Measurements from ENCODE around the gene ZNF670. TPM values are rescaled to one million over a fixed set of nuclear protein-coding genes. Genes with fewer than 3 reads are reported as not detected.
A peak's percentile ranks its signal among the peaks of the same experiment; 100 is the strongest.

ZNF670 gene
- total and polyA plus RNA-seq, 9 of the 15 experiments (the other 6 are each of a cell fraction or from before 2014, with no cell fraction given), result 7.1 to 23.4 (median 11.8) TPM

- TF ChIP-seq TFAP4 (CRISPR knock-in tag; IDR thresholded peaks at IDR 0.05; ENCODE audit: borderline replicate concordance) (peak; percentile 54), PHB (CRISPR knock-in tag; IDR thresholded peaks at IDR 0.05) (no peak), MLLT1 (IDR thresholded peaks at IDR 0.05) (0 out of 4 replicates have a peak, but pooled peaks of 1 of the 2 experiments have one; percentile 4), ZNF699 (CRISPR knock-in tag; IDR thresholded peaks at IDR 0.05; ENCODE audit: insufficient replicate concordance) (no peak), L3MBTL2 (IDR thresholded peaks at IDR 0.05) (peak; percentile 95), MAZ (CRISPR knock-in tag; conservative IDR thresholded peaks at IDR 0.05 in 1 of 2, IDR thresholded peaks at IDR 0.05 in 1 of 2) (peak in 1 of 2 experiments; percentile 69; a peak in 2 of 4 replicates), ATF7 (IDR thresholded peaks at IDR 0.05) (peak; percentile 59), ZBTB33 (CRISPR knock-in tag; IDR thresholded peaks at IDR 0.05) (peak; percentile 73; the same call in 1 of the 2 replicates), ZNF175 (CRISPR knock-in tag; IDR thresholded peaks at IDR 0.05; ENCODE audit: low read depth) (no peak), BRD9 (IDR thresholded peaks at IDR 0.05; ENCODE audit: low read depth, partially characterized antibody) (no peak), BMI1 (IDR thresholded peaks at IDR 0.05; ENCODE audit: low read length) (no peak), ATF3 (IDR thresholded peaks at IDR 0.05) (0 out of 2 replicates have a peak, but pooled peaks have one; percentile 29), ATF3 (CRISPR knock-in tag; conservative IDR thresholded peaks at IDR 0.05) (no peak), KDM4B (IDR thresholded peaks at IDR 0.05; ENCODE audit: borderline replicate concordance in 2 of 2, low read depth in 1 of 2) (0 out of 4 replicates have a peak, but pooled peaks of 1 of the 2 experiments have one; percentile 59), HDAC6 (IDR thresholded peaks at IDR 0.05; ENCODE audit: low read depth, low read length) (no peak), KLF16 (IDR thresholded peaks at IDR 0.05) (peak; percentile 93), NCOA1 (IDR thresholded peaks at IDR 0.05; ENCODE audit: low read depth) (peak; percentile 69; the same call in 1 of the 2 replicates), FIP1L1 (IDR thresholded peaks at IDR 0.05; ENCODE audit: low read depth, low read length, poor library complexity, severe bottlenecking) (no peak), NR2F6 (CRISPR knock-in tag; IDR thresholded peaks at IDR 0.05) (no peak), HMG20A (CRISPR knock-in tag; conservative IDR thresholded peaks at IDR 0.05) (no peak), SMARCB1 (IDR thresholded peaks at IDR 0.05; ENCODE audit: insufficient read length, low read depth) (no peak), KDM1A (IDR thresholded peaks at IDR 0.05) (peak; percentile 87 to 90), ZNF239 (CRISPR knock-in tag; IDR thresholded peaks at IDR 0.05) (no peak), CREM (IDR thresholded peaks at IDR 0.05; ENCODE audit: low read depth) (peak; percentile 82; the same call in 1 of the 2 replicates), POLR2B (IDR thresholded peaks at IDR 0.05; ENCODE audit: low read depth, partially characterized antibody) (no peak)
These were observed 32.1 kb upstream of the ZNF670 start (continued) for GRCh38 chr1:247110627-247111258.

Data from K562 (cell line).